Stimulated activated CD4-positive, alpha-beta T cell treated with anti-CD3 and anti-CD28 coated beads, Interleukin-12 subunit alpha, Interleukin-12 subunit beta, amount 100 ng/mL, for 4 hours (primary cell): ENCODE results near the gene CTDSP1.
A peak's percentile ranks its signal among the peaks of the same experiment; 100 is the strongest.

Experiments used
- DNase-seq: peaks from one replicate; pipeline ENCODE4 v3.0.0-alpha.2; 2020

CTDSP1 gene

GRCh38 chr2:218399391-218400166 is at the start of gene CTDSP1:
TSS of gene CTDSP1 (plus strand) at chr2:218399868. CDS start at chr2:218400091, 223 bp downstream.
- DNase-seq: peak; percentile 84

- DNase-seq: no peak
These were observed 45.6 kb upstream of the CTDSP1 start for GRCh38 chr2:218354045-218354444.

GRCh38 chr2:218354850-218355443 is 44.7 kb upstream of the CTDSP1 start:
- DNase-seq: no peak

- no peak for DNase-seq
These were observed 42.2 kb upstream of the CTDSP1 start for GRCh38 chr2:218357236-218358177.

GRCh38 chr2:218360453-218360852 is 39.2 kb upstream of the CTDSP1 start:
- DNase-seq: no peak

- DNase-seq: no peak
These were observed 37.1 kb upstream of the CTDSP1 start for GRCh38 chr2:218362606-218363005.

GRCh38 chr2:218363736-218364135 is 35.9 kb upstream of the CTDSP1 start:
- no peak for DNase-seq

- DNase-seq: no peak
These were observed 35.5 kb upstream of the CTDSP1 start for GRCh38 chr2:218364196-218364595.

GRCh38 chr2:218366621-218367414 is 32.9 kb upstream of the CTDSP1 start:
- no peak for DNase-seq

- DNase-seq: peak; percentile 67
These were observed 32.1 kb upstream of the CTDSP1 start for GRCh38 chr2:218367415-218368149.

- DNase-seq: no peak
These were observed 31.5 kb upstream of the CTDSP1 start for GRCh38 chr2:218368150-218368528.

GRCh38 chr2:218368621-218369153 is 31.0 kb upstream of the CTDSP1 start:
- no peak for DNase-seq

GRCh38 chr2:218369330-218369729 is 30.3 kb upstream of the CTDSP1 start:
- DNase-seq: no peak

- no peak for DNase-seq
These were observed 29.1 kb upstream of the CTDSP1 start for GRCh38 chr2:218370410-218371063.

- DNase-seq: no peak
These were observed 27.7 kb upstream of the CTDSP1 start for GRCh38 chr2:218371983-218372350.

- no peak for DNase-seq
These were observed 24.9 kb upstream of the CTDSP1 start for GRCh38 chr2:218374795-218375194.

- DNase-seq: no peak
These were observed 24.5 kb upstream of the CTDSP1 start for GRCh38 chr2:218375212-218375611.

GRCh38 chr2:218378053-218378452 is 21.6 kb upstream of the CTDSP1 start:
- DNase-seq: no peak

- no peak for DNase-seq
These were observed 17.7 kb upstream of the CTDSP1 start, which contains the start of gene SLC11A1 for GRCh38 chr2:218381916-218382366. TSS of gene SLC11A1 (plus strand) at chr2:218382273. CDS start at chr2:218382369, 96 bp downstream.

GRCh38 chr2:218382785-218383184 is 16.9 kb upstream of the CTDSP1 start:
- no peak for DNase-seq
